ENCODE results near the gene DROSHA. TPM values are rescaled to one million over a fixed set of nuclear protein-coding genes. Genes with fewer than 3 reads are reported as not detected.

DROSHA gene
- total and polyA plus RNA-seq, 2 of the 8 experiments (the other 6 are each of a cell fraction or from before 2014, with no cell fraction given), result 65.9 to 122 TPM

- Histone ChIP-seq H3K79me1 (ENCODE audit: low read depth, low read length) (no peaks in the 10 kb centered on the region), H2BK20ac (ENCODE audit: low read length) (no peak overlapping the region), H3K18ac (ENCODE audit: extremely low read depth, low read length) (no peak overlapping the region), H3K36me3 (ENCODE audit: control insufficient read depth in 2 of 4, insufficient read depth in 4 of 4, low read length in 3 of 4) (no peaks in the 10 kb centered on the region), H3K14ac (ENCODE audit: insufficient read length) (no peak overlapping the region), H2AFZ (ENCODE audit: low read length) (no peak overlapping the region), H3K27me3 (replicated peaks in 1 of 4; ENCODE audit: control insufficient read depth in 3 of 4, extremely low read depth in 1 of 4, insufficient read depth in 3 of 4, low read length in 3 of 4) (no peaks in the 10 kb centered on the region), H2AK5ac (ENCODE audit: low read depth, low read length) (no peak overlapping the region), H3K79me2 (ENCODE audit: control insufficient read depth in 1 of 2, insufficient read depth in 2 of 2, low read length in 2 of 2) (no peaks in the 10 kb centered on the region), H4K5ac (ENCODE audit: insufficient read length, low read depth, low read length) (no peak overlapping the region), H3K4ac (replicated peaks; ENCODE audit: insufficient read length, low read depth, low read length) (no peak overlapping the region), H3K9ac (replicated peaks in 1 of 4; ENCODE audit: extremely low read depth in 1 of 4, low read depth in 3 of 4, low read length in 3 of 4) (no peak overlapping the region; a peak in 1 of 7 replicates), H3K9me3 (ENCODE audit: insufficient read depth in 2 of 2, low read depth in 1 of 2, low read length in 1 of 2) (peaks cover 13 to 15% of the 10 kb centered on the region in 2 experiments), H2BK12ac (ENCODE audit: low read depth, low read length) (0 out of 2 replicates have a peak overlapping the region, but pooled peaks have one; percentile 23), H4K20me1 (replicated peaks in 1 of 2; ENCODE audit: control insufficient read depth in 1 of 2, insufficient read depth in 2 of 2, low read length in 2 of 2) (no peaks in the 10 kb centered on the region), H3K27ac (ENCODE audit: low read depth, low read length) (no peak overlapping the region), H3K23me2 (ENCODE audit: low read depth, low read length) (no peaks in the 10 kb centered on the region), H3K4me3 (ENCODE audit: extremely low read depth in 1 of 4, insufficient read depth in 2 of 4, low read depth in 3 of 4, low read length in 4 of 4) (no peak overlapping the region), H2BK15ac (ENCODE audit: low read length) (no peak overlapping the region), H2BK5ac (ENCODE audit: low read depth, low read length) (no peak overlapping the region), H2BK120ac (replicated peaks; ENCODE audit: low read depth, low read length) (no peak overlapping the region), H4K91ac (replicated peaks; ENCODE audit: insufficient read length, low read length) (no peak overlapping the region), H3K4me2 (ENCODE audit: insufficient read depth in 1 of 2, low read depth in 2 of 2, low read length in 2 of 2) (no peak overlapping the region), H3K23ac (ENCODE audit: insufficient read length) (no peak overlapping the region), H3K56ac (replicated peaks; ENCODE audit: insufficient read length, low read depth, low read length) (no peak overlapping the region), H4K8ac (ENCODE audit: extremely low read depth, insufficient read depth, low read length) (no peak overlapping the region), H3K4me1 (replicated peaks in 1 of 4; ENCODE audit: control insufficient read depth in 3 of 4, insufficient read depth in 4 of 4, low read length in 3 of 4) (peaks cover 4 to 8% (median 5%) of the 10 kb centered on the region in 4 experiments; a peak in 5 of 7 replicates)
- CTCF ChIA-PET (ENCODE audit: partially characterized antibody), result interaction anchor here (1.0 to 1.3 kb wide), 2 partner anchors 25 to 45 kb away, joined by 3 to 4 read pairs; no protein-coding TSS in a partner anchor
- 81% methylated on average over 3 of the region's 3 CpGs; no CpG with 5 or more reads in 1 of the 2 experiments for WGBS, 2 experiments (ENCODE audit: extremely low coverage in 1 of 2, insufficient coverage in 1 of 2, insufficient read length in 1 of 2, insufficient replicate concordance in 2 of 2, low coverage in 1 of 2, low lambda C conversion rate in 2 of 2, missing lambda C conversion rate in 1 of 2)
- no peak for DNase-seq (ENCODE audit: low read depth in 1 of 2, low spot score in 2 of 2)
- FAIRE-seq, result no peak
- POLR2A ChIA-PET (ENCODE audit: partially characterized antibody), result no interaction called here
- TF ChIP-seq EGR1 (IDR thresholded peaks at IDR 0.05; ENCODE audit: borderline replicate concordance, low read depth, low read length) (no peak), SP2 (IDR thresholded peaks at IDR 0.05; ENCODE audit: low read length) (no peak), USF2 (IDR thresholded peaks at IDR 0.05; ENCODE audit: low read length) (no peak)
Measured at GRCh38 chr5:31383734-31384133, 148.2 kb downstream of the DROSHA start.

All from H1 (cell line).